Uterus (tissue), 2 donors: ENCODE measurements around the gene EOLA2.
"Not testable (repeated sequence)": the region's sequence is repeated elsewhere in the genome, so short reads cannot be mapped to it uniquely, and the experiment has no call there.

ENCODE experiments used
- CTCF ChIP-seq, 4 experiments: fragments of 200-600 bp in 2 of 4; fragments of 450-650 bp in 2 of 4; sonication (generic) in 2 of 4; IDR thresholded peaks; one replicate each; pipeline ENCODE4 v1.5.1; 2016 to 2019; ENCODE audit warnings: antibody characterized with exemption in 4 of 4, mild to moderate bottlenecking in 2 of 4, moderate library complexity in 1 of 4
- POLR2A ChIP-seq, 2 donors: fragments of 450-650 bp; IDR thresholded peaks; one replicate each; pipeline ENCODE4 v1.6.1; 2016; ENCODE audit warnings: antibody characterized with exemption in 2 of 2, mild to moderate bottlenecking in 1 of 2, moderate library complexity in 1 of 2

GRCh38 chrX:149932150-149932549 is 6.1 kb downstream of the EOLA2 start:
- not testable (repeated sequence) for TF ChIP-seq POLR2A, CTCF (IDR thresholded peaks at IDR 0.05)
